ENCODE measurements around the gene THOC6.

The THOC6 gene

GRCh38 chr16:2982402-2982801, 41.4 kb upstream of the THOC6 start:
- no peak overlapping the region for H3K4me3 ChIP-seq (ENCODE audit: low read length)
- no peak overlapping the region; the same call in 1 of the 2 replicates for H3K9ac ChIP-seq (ENCODE audit: low read depth, low read length)
- H3K36me3 ChIP-seq (ENCODE audit: insufficient read depth, low read depth, low read length) = peaks cover 9% of the 10 kb centered on the region
- no peaks in the 10 kb centered on the region for H3K9me3 ChIP-seq (ENCODE audit: insufficient read depth, low read depth, low read length)
- peaks cover 12% of the 10 kb centered on the region for H3K4me1 ChIP-seq (ENCODE audit: insufficient read depth, low read length)
- no peak overlapping the region for H3K27ac ChIP-seq (ENCODE audit: low read length)
- no peaks in the 10 kb centered on the region for H3K27me3 ChIP-seq (ENCODE audit: insufficient read depth, low read length)

GRCh38 chr16:2983706-2984136, 40.1 kb upstream of the THOC6 start:
- no peak overlapping the region for H3K27ac ChIP-seq (ENCODE audit: low read length)

GRCh38 chr16:2985462-2985861, 38.4 kb upstream of the THOC6 start:
- no peak overlapping the region for H3K4me3 ChIP-seq (ENCODE audit: low read length)
- H3K9me3 ChIP-seq (ENCODE audit: insufficient read depth, low read depth, low read length) = no peaks in the 10 kb centered on the region
- H3K4me1 ChIP-seq (ENCODE audit: insufficient read depth, low read length) = peaks cover 16% of the 10 kb centered on the region
- H3K27ac ChIP-seq (ENCODE audit: low read length) = no peak overlapping the region
- no peaks in the 10 kb centered on the region for H3K36me3 ChIP-seq (ENCODE audit: insufficient read depth, low read depth, low read length)
- no peak overlapping the region for H3K9ac ChIP-seq (ENCODE audit: low read depth, low read length)
- H3K27me3 ChIP-seq (ENCODE audit: insufficient read depth, low read length) = no peaks in the 10 kb centered on the region; the same call in 1 of the 2 replicates

More at GRCh38 chr16:2983706-2984136, 40.1 kb upstream of the THOC6 start:
- H3K4me1 ChIP-seq (ENCODE audit: insufficient read depth, low read length) = peaks cover 12% of the 10 kb centered on the region
- H3K9ac ChIP-seq (ENCODE audit: low read depth, low read length) = no peak overlapping the region
- no peaks in the 10 kb centered on the region for H3K36me3 ChIP-seq (ENCODE audit: insufficient read depth, low read depth, low read length)
- H3K27me3 ChIP-seq (ENCODE audit: insufficient read depth, low read length) = no peaks in the 10 kb centered on the region
- no peak overlapping the region for H3K4me3 ChIP-seq (ENCODE audit: low read length)
- no peaks in the 10 kb centered on the region for H3K9me3 ChIP-seq (ENCODE audit: insufficient read depth, low read depth, low read length)

- Histone ChIP-seq H3K27me3 (ENCODE audit: insufficient read depth, low read length) (no peaks in the 10 kb centered on the region; the same call in 1 of the 2 replicates), H3K4me3 (ENCODE audit: low read length) (no peak overlapping the region), H3K27ac (ENCODE audit: low read length) (no peak overlapping the region), H3K9ac (ENCODE audit: low read depth, low read length) (no peak overlapping the region), H3K36me3 (ENCODE audit: insufficient read depth, low read depth, low read length) (no peaks in the 10 kb centered on the region), H3K9me3 (ENCODE audit: insufficient read depth, low read depth, low read length) (no peaks in the 10 kb centered on the region), H3K4me1 (ENCODE audit: insufficient read depth, low read length) (peaks cover 15% of the 10 kb centered on the region)
Observed at GRCh38 chr16:2985893-2986355, 37.9 kb upstream of the THOC6 start.

- Histone ChIP-seq H3K27ac (ENCODE audit: low read length) (no peak overlapping the region), H3K9ac (ENCODE audit: low read depth, low read length) (no peak overlapping the region), H3K4me1 (ENCODE audit: insufficient read depth, low read length) (peaks cover 9% of the 10 kb centered on the region), H3K36me3 (ENCODE audit: insufficient read depth, low read depth, low read length) (no peaks in the 10 kb centered on the region), H3K9me3 (ENCODE audit: insufficient read depth, low read depth, low read length) (no peaks in the 10 kb centered on the region), H3K4me3 (ENCODE audit: low read length) (no peak overlapping the region), H3K27me3 (ENCODE audit: insufficient read depth, low read length) (no peaks in the 10 kb centered on the region; the same call in 1 of the 2 replicates)
Observed at GRCh38 chr16:2986623-2987188, 37.1 kb upstream of the THOC6 start.

GRCh38 chr16:2987286-2987685, 36.5 kb upstream of the THOC6 start:
- peaks cover 6% of the 10 kb centered on the region for H3K4me1 ChIP-seq (ENCODE audit: insufficient read depth, low read length)
- H3K9ac ChIP-seq (ENCODE audit: low read depth, low read length) = no peak overlapping the region
- H3K4me3 ChIP-seq (ENCODE audit: low read length) = no peak overlapping the region
- no peaks in the 10 kb centered on the region for H3K36me3 ChIP-seq (ENCODE audit: insufficient read depth, low read depth, low read length)
- no peaks in the 10 kb centered on the region; the same call in 1 of the 2 replicates for H3K27me3 ChIP-seq (ENCODE audit: insufficient read depth, low read length)
- H3K27ac ChIP-seq (ENCODE audit: low read length) = no peak overlapping the region
- H3K9me3 ChIP-seq (ENCODE audit: insufficient read depth, low read depth, low read length) = no peaks in the 10 kb centered on the region

GRCh38 chr16:2987833-2988232, 36.0 kb upstream of the THOC6 start:
- Histone ChIP-seq H3K4me3 (ENCODE audit: low read length) (no peak overlapping the region), H3K9me3 (ENCODE audit: insufficient read depth, low read depth, low read length) (no peaks in the 10 kb centered on the region), H3K4me1 (ENCODE audit: insufficient read depth, low read length) (peaks cover 4% of the 10 kb centered on the region; the same call in 1 of the 2 replicates), H3K36me3 (ENCODE audit: insufficient read depth, low read depth, low read length) (no peaks in the 10 kb centered on the region), H3K27me3 (ENCODE audit: insufficient read depth, low read length) (no peaks in the 10 kb centered on the region; the same call in 1 of the 2 replicates), H3K9ac (ENCODE audit: low read depth, low read length) (no peak overlapping the region), H3K27ac (ENCODE audit: low read length) (no peak overlapping the region)

- Histone ChIP-seq H3K27ac (ENCODE audit: low read length) (no peak overlapping the region), H3K9me3 (ENCODE audit: insufficient read depth, low read depth, low read length) (no peaks in the 10 kb centered on the region), H3K9ac (ENCODE audit: low read depth, low read length) (no peak overlapping the region), H3K4me1 (ENCODE audit: insufficient read depth, low read length) (peaks cover 4% of the 10 kb centered on the region; the same call in 1 of the 2 replicates), H3K36me3 (ENCODE audit: insufficient read depth, low read depth, low read length) (no peaks in the 10 kb centered on the region), H3K27me3 (ENCODE audit: insufficient read depth, low read length) (no peaks in the 10 kb centered on the region; the same call in 1 of the 2 replicates), H3K4me3 (ENCODE audit: low read length) (no peak overlapping the region)
Observed at GRCh38 chr16:2988590-2989099, 35.2 kb upstream of the THOC6 start.

- Histone ChIP-seq H3K27ac (ENCODE audit: low read length) (no peak overlapping the region), H3K36me3 (ENCODE audit: insufficient read depth, low read depth, low read length) (no peaks in the 10 kb centered on the region), H3K4me3 (ENCODE audit: low read length) (no peak overlapping the region), H3K9ac (ENCODE audit: low read depth, low read length) (no peak overlapping the region), H3K27me3 (ENCODE audit: insufficient read depth, low read length) (no peaks in the 10 kb centered on the region; the same call in 1 of the 2 replicates), H3K9me3 (ENCODE audit: insufficient read depth, low read depth, low read length) (no peaks in the 10 kb centered on the region), H3K4me1 (ENCODE audit: insufficient read depth, low read length) (peaks cover 4% of the 10 kb centered on the region; the same call in 1 of the 2 replicates)
Observed at GRCh38 chr16:2990891-2991290, 32.9 kb upstream of the THOC6 start.

- H3K4me3 ChIP-seq (ENCODE audit: low read length) = no peak overlapping the region
- no peak overlapping the region for H3K27ac ChIP-seq (ENCODE audit: low read length)
- no peak overlapping the region for H3K9ac ChIP-seq (ENCODE audit: low read depth, low read length)
- H3K36me3 ChIP-seq (ENCODE audit: insufficient read depth, low read depth, low read length) = no peaks in the 10 kb centered on the region
- H3K4me1 ChIP-seq (ENCODE audit: insufficient read depth, low read length) = peaks cover 4% of the 10 kb centered on the region; the same call in 1 of the 2 replicates
- no peaks in the 10 kb centered on the region for H3K9me3 ChIP-seq (ENCODE audit: insufficient read depth, low read depth, low read length)
- H3K27me3 ChIP-seq (ENCODE audit: insufficient read depth, low read length) = no peaks in the 10 kb centered on the region; the same call in 1 of the 2 replicates
Observed at GRCh38 chr16:2991566-2992261, 32.1 kb upstream of the THOC6 start.

- Histone ChIP-seq H3K4me1 (ENCODE audit: insufficient read depth, low read length) (peaks cover 4% of the 10 kb centered on the region; the same call in 1 of the 2 replicates), H3K27ac (ENCODE audit: low read length) (no peak overlapping the region), H3K27me3 (ENCODE audit: insufficient read depth, low read length) (no peaks in the 10 kb centered on the region; the same call in 1 of the 2 replicates), H3K4me3 (ENCODE audit: low read length) (no peak overlapping the region), H3K36me3 (ENCODE audit: insufficient read depth, low read depth, low read length) (no peaks in the 10 kb centered on the region), H3K9ac (ENCODE audit: low read depth, low read length) (no peak overlapping the region), H3K9me3 (ENCODE audit: insufficient read depth, low read depth, low read length) (no peaks in the 10 kb centered on the region)
Observed at GRCh38 chr16:2992383-2993081, 31.3 kb upstream of the THOC6 start.

Measured in iPS-20b (cell line).